NCI-H69 (cell line): Measurements from ENCODE around the gene E2F1.
"Not testable (repeated sequence)": the region's sequence is repeated elsewhere in the genome, so short reads cannot be mapped to it uniquely, and the experiment has no call there.

ENCODE experiments used
- DNase-seq: peaks from one replicate; lab custom pipeline; 2025; lab: John Stamatoyannopoulos, UW

The E2F1 gene

DNA sequence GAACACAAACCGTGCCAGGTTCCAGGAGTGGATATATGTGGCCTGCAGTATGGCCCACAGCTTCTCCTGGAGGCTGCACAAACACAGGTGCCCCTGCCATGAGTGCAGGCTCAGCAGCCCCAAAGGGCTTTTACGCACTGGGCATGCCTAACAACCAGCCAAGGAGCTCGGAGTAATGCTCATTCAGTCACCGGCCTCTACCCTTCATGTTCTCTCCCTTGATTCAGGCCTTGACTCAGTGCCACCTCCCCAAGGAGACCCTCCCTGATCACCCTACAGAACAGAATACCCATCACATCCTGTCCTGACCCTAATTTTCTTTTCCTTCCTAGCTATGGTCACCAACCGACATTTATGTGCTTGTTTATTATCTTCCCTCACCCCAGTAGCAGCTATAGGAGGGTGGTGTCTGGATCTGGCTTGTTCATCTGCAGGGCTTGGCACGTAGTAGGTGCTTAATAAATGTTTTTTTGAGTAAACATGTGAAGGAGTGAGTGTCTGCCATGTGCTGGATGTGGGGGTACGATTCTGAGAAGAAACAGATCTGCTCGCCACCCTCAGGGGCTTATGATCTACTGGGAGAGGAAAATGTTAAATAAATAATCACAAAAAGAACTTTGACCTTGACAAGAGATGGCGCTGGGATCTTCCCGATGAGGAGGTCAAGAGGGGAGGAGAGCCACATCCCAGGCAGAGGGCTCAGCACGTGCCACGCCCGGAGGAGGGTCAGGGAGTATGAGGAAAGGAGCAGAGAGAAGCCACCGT lies 24.7 kb upstream of the E2F1 start:
- DNase-seq: no peak

DNA sequence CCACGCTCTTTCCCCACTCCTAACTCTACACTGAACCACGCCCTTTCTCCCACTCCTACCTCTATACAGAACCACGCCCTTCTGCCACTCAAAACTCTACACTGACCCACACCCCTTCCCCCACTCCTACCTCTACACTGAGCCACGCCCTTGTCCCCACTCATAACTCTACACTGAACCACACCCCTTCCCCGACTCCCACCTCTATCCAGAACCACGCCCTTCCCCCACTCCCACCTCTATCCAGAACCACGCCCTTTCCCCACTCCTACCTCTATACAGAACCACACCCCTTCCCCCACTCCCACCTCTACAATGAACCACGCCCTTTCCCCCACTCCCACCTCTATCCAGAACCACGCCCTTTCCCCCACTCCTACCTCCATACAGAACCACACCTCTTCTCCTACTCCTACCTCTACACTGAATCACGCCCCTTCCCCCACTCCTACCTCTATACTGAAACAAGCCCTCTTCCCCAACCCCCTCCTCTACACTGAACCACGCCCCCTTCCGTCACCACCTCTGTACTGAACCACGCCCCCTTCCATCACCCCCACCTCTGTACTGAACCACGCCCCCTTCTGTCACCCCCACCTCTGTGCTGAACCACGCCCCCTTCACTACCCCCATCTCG lies 23.8 kb upstream of the E2F1 start:
- peak; percentile 51 for DNase-seq

GRCh38 chr20:33709398-33709797 lies 23.2 kb upstream of the E2F1 start:
- no peak for DNase-seq

DNA sequence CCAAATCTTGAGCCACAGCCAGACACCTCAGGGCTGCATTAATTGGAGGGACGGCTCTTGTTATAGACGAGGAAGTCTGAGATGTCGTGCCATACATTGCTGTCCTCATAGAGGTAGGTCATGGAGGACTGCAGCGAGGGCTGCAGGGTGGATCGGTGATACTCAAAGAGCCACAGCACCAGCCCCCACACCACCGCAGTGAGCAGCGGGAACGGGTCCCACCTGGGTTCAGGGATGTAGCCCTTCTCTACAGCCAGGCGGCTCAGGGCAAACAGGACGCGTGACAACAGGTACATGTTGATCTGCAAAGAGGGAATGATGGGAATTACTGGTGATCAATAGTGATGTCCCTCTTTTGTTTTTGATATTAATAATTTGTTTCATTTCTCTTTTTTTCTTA lies 21.5 kb upstream of the E2F1 start:
- no peak for DNase-seq

DNA sequence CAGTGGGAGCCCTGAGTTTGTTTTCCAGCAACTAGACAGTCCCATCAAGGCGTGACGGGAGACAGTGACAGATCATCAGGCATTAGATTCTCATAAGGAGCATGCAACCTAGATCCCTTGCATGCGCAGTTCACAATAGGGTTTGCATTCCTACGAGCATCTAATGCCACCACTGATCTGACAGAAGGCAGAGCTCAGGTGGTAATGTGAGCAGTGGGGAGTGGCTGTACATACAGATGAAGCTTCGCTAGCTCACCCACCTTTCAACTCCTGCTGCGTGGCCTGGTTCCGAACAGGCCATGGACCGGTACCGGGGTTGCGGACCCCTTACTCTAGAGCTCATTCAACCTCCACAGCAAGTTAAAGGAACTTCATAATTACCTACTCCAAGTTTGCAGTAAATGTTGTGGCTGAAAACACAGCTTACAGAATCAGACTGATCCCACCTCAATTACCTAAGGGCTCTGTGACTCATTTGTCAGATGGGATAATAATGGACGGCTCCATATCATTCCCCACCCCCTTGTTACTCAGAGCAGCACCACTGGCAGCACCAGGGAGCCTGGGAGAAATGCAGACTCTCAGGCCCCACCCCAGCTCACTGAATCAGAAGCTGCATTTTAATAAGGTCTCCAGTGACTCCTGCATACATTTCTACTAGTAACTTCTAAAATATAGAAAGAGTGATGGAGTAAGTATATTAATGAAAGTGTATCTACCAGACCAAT lies 18.2 kb upstream of the E2F1 start:
- peak; percentile 56 for DNase-seq

DNA sequence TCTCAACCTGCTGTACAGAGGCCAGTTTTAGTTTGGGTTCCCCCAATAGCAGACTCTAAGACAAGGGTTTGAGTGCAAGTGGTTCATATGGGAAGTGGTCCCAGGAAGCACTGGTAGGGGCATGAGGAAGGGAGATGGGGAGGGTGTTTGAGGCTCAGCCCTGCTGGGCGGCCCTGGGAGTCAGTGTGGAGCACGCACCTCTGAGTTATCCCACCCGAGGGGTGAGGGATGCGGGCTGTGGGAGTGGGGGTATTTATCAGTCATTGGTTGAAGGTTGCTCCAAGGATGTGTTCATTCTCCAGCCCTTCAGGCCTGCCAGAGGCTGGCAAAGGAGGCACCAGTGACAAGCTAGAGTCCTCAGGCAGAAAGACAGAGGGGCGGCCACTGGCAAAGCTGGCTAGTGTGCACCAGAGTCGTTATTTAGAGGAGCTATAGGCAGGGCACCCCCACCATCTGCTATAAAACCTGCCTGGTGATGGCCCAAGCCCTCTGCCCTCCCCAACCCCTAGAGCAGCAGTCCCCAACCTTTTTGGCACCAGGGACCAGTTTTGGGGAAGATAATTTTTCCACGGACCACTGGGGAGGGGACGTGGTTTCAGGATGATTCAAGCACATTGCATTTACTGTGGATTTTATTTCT lies 17.4 kb upstream of the E2F1 start:
- no peak for DNase-seq

DNA sequence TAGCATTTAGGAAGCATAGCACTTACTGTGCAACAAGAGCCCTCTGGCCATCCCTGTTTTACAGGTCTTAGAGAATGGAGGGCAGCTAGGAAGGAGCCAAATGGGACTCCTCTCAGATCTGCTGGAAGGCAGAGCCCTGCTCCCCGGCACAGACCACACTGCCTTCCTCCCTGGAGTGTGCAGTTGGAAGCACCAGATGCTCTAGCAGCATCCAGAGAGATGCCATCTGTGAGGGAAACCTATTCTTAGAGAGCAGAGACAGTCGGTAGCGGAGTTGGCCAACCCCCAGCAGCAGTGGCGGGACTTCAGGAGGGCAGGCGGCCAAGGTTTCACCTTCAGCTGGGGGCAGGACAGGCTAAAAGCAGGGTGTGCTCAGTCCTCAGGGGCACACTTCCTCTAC lies 16.7 kb upstream of the E2F1 start:
- DNase-seq: peak; percentile 91

- no peak for DNase-seq
Observed at GRCh38 chr20:33701629-33702450, 15.7 kb upstream of the E2F1 start.

DNA sequence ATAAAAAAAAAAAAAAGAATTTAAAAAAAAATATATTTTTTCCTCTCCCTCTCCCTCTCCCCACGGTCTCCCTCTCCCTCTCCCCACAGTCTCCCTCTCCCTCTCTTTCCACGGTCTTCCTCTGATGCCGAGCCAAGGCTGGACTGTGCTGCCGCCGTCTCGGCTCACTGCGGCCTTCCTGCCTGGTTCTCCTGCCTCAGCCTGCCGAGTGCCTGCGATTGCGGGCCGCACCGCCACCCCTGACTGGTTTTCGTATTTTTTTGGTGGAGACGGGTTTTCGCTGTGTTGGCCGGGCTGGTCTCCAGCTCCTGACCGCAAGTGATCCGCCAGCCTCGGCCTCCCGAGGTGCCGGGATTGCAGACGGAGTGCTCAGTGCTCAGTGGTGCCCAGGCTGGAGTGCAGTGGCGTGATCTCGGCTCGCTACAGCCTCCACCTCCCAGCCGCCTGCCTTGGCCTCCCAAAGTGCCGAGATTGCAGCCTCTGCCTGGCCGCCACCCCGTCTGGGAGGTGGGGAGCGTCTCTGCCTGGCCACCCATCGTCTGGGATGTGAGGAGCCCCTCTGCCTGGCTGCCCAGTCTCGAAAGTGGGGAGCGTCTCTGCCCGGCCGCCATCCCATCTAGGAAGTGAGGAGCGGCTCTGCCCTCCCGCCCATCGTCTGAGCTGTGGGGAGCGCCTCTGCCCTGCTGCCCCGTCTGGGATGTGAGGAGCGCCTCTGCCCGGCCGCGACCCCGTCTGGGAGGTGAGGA lies 14.7 kb upstream of the E2F1 start:
- not testable (repeated sequence) for DNase-seq

DNA sequence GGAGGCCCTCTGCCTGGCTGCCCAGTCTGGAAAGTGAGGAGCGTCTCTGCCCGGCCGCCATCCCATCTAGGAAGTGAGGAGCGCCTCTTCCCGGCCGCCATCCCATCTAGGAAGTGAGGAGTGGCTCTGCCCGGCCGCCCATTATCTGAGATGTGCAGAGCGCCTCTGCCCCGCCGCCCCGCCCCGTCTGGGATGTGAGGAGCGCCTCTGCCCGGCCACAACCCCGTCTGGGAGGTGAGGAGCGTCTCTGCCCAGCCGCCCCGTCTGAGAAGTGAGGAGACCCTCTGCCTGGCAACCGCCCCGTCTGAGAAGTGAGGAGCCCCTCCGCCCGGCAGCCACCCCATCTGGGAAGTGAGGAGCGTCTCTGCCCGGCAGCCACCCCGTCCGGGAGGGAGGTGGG lies 12.8 kb upstream of the E2F1 start:
- DNase-seq: not testable (repeated sequence)

- no peak for DNase-seq
Observed at GRCh38 chr20:33697129-33697528, 10.9 kb upstream of the E2F1 start.

DNA sequence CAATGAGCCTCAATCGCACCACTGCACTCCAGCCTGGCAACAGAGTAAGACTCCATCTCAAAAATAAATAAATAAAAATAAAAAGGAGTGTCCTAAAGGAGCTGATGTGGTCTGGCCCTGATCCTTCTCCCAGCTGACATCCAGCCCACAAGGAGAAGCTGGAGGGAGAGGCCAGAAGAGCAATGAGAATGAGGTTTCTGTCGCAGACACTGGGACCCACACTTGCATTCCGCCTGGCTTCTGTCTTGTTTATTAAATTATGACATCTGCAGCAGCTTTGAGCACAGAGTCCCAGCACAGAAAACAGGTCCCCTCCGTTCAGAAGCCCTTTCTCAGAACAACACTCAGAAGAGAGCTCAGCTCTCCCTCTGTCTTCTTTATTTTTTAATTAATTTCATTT lies 10.3 kb upstream of the E2F1 start:
- no peak for DNase-seq

DNA sequence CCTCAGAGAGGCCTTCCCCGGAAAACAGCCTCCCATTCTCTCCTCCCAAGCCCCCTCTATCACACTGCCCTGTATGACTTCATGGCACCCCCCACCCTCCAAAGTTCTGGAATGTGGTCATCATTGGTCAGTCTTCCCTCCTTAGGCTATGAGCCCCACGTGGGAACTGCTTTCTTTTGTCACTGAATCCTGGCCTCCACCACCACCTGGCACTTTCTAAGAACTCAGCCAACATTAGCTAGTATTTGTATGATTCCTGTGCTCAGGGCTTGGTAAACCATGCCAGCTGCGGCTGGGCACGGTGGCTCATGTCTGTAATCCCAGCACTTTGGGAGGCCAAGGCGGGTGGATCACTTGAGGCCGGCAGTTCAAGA lies 8.4 kb upstream of the E2F1 start:
- DNase-seq: no peak

GRCh38 chr20:33693741-33694638 lies 7.8 kb upstream of the E2F1 start:
- DNase-seq: peak; percentile 80

GRCh38 chr20:33693289-33693688 lies 7.1 kb upstream of the E2F1 start:
- DNase-seq: peak; percentile 68

GRCh38 chr20:33689973-33690372 lies 3.8 kb upstream of the E2F1 start:
- DNase-seq: no peak

DNA sequence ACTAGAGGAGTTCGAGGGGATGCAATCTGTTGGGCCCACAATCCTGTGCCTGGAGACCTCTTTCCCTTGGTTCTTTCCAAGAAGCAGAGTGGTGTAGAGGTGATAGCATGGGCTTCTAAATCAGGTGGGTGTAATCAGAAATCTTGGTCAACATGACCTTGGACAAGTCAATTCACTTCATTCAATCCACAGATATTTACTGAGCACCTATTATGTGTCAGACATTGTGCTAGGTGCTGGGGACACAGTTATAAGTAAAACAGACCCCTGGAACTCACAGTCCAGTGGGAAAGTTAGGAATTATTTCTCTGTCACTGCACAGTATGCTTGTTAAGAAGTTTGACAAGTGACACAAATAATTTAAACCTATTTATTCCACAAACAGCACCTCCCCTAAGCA lies 3.3 kb upstream of the E2F1 start:
- no peak for DNase-seq

DNA sequence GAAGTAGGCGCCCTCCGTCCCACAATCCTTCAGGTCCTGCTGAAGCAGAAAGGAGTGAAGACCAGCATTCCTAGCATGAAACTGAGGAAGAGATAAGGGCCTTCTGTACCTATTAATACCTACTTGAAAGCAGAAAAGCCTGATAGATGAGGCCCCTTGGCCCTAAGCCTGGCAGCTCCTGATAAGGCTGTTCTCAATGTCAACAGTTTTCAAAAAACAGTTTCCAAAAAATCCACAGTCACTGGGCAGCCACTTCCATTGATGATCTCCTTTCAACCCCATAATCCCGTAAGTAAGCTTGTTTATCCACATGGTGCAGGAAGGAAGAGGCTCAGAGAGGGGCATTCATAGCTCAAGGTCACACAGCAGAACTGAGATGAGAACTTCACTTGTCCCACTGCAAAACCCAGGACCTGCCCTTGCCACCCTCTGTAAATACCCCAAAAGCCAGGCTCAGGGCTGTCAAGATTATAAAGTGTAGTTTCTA lies 2.8 kb upstream of the E2F1 start:
- DNase-seq: no peak

GRCh38 chr20:33687993-33688937 lies 2.1 kb upstream of the E2F1 start:
- no peak for DNase-seq
